NCI-H510A treated with DMSO at 0.1 percent for 48 hours (cell line): ENCODE data around the gene ASTN1.

ENCODE experiments used
- DNase-seq: peaks from one replicate; lab custom pipeline; 2025; lab: John Stamatoyannopoulos, UW

The ASTN1 gene

GRCh38 chr1:176838276-176838995 lies 326.1 kb downstream of the ASTN1 start:
- DNase-seq: no peak

DNA sequence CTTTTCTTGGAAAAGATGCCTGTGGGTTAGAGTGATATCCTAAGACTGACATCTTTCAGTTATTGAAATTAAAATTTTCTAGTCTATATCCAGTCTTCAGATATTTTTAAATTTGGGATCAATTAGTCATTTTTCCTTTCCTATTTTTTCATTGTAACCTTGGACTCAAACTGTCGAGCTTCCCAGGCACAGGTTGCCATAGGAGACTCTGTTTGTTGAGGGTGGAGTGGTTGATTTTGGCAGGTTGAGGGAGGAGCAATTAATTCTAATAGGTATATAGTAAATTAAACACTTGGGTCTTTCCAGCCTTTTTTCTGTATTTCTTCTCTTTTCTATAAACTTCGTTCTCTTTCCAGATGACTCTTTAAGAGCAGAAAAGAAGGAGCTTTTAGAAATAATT lies 326.8 kb downstream of the ASTN1 start:
- DNase-seq: peak; percentile 9

GRCh38 chr1:176831150-176831549 lies 333.4 kb downstream of the ASTN1 start:
- no peak for DNase-seq

GRCh38 chr1:176829261-176829660 lies 335.3 kb downstream of the ASTN1 start:
- DNase-seq: no peak

DNA sequence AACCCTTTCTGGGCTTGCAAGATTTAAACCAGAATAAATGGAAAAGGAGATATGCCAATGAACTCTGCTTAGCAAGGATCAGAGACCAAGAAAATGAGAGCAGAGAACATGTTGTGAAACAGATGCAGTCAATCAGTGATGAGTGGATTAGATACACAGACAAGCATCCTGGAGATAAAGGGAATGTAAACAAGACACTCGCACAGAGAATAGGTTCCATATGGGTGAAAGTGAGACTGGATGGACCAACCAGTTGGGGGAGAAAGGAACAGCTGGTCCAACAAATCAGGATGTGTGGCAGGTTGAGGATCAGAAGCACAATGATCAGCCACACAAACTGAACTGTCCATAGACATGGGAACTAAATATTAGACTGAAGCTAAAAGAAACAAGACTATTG lies 338.2 kb downstream of the ASTN1 start:
- DNase-seq: peak; percentile 85

GRCh38 chr1:176820391-176821031 lies 344.0 kb downstream of the ASTN1 start:
- no peak for DNase-seq

DNA sequence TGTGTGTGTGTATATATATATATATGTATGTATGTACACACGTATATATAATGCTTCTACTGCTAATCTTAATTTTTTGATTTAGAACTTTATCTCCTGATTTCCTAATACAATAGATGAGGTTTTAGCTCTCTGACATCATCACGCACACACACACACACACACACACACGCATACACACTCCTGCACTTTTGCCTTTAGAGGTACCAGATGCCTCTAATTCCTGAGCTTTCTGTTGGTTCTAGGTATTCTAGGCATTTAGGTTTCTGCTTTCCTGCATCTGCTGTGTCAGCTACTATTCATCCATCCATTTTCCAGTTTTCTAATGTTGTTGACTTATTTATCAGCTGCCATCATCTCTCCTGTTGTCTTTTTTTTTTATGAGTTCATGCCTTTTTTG lies 348.3 kb downstream of the ASTN1 start:
- DNase-seq: no peak

GRCh38 chr1:176815621-176816020 lies 348.9 kb downstream of the ASTN1 start:
- DNase-seq: no peak

DNA sequence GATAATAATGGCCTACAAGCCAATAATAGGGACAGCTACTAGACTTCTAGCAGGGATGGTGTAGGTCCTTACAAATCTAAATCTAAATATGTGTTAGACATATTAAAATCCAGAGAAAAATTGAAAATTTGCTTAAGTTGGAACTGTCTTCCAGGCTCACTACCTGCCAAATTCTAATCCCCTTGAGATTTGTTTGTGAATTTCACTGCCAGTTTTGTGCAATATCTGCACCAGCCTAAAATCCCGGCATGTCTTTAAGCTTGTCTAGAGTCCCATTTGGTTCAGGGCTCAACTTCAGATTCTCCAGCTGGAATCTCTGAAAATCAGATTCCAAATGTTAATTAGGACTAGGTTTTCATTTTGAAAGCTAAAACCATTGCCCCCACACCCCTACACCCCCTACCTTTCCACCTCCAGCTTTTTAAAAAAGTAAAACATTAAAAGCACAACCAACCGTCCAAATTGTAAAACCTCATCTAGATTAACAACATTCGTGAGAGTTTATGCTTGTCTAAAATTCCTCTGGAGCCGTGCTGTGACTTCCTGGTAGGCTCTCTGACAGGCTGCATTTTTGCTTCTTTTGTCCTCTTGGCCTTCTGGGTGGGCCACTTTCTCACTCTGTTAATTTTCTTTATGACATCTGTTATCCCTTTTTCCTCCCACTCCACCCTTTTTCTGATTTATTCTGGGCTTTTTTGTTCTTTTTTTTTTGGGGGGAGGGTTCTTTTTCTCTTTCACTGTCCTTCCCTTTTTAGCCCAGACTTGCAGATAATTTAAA lies 352.8 kb downstream of the ASTN1 start:
- DNase-seq: no peak

DNA sequence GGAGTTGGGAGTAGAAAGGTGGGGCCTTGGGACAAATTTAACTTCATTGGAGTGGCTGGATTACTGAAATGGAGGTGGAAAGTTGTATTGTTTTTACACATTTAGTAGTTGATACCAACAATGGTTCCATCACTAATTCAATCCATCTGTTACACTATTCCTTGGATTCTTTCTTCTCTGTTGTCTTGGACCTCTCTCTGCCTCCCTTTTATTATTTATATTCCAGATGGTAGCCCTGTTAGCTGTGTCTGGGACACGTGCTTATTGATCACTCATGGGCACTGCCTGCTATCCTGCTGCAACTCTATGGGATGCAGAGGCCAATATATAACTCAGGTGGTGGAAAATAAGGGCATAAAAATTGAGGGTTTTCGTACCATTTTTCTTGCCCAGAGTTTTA lies 355.2 kb downstream of the ASTN1 start:
- DNase-seq: no peak
